ENCODE measurements around the gene PTDSS2.

GRCh38 chr11:416757-417621, 33.1 kb upstream of the PTDSS2 start:
- no peak for TF ChIP-seq CTCF (IDR thresholded peaks at IDR 0.05)
- TF ChIP-seq POLR2A (IDR thresholded peaks at IDR 0.05): peak; percentile 18

Data from right lobe of liver (tissue), 4 donors.